WERI-Rb-1 (cell line): ENCODE results near the gene NATD1.
"Not testable (repeated sequence)": the region's sequence is repeated elsewhere in the genome, so short reads cannot be mapped to it uniquely, and the experiment has no call there.

Source experiments
- DNase-seq: peaks from one replicate; pipeline ENCODE4 v3.0.0-alpha.2; 2020
- H3K27ac ChIP-seq: fragments of 250-450 bp; sonication (Bioruptor Pico); 2 replicates; pipeline ENCODE4 v1.5.1; 2020; ENCODE audit warnings: mild to moderate bottlenecking, moderate library complexity
- H3K27me3 ChIP-seq: fragments of 250-450 bp; sonication (Bioruptor Pico); 2 replicates; pipeline ENCODE4 v1.5.1; 2021; ENCODE audit warnings: mild to moderate bottlenecking, low read depth, moderate library complexity; ENCODE audit not compliant: insufficient read depth, severe bottlenecking
- H3K36me3 ChIP-seq: fragments of 250-450 bp; sonication (Bioruptor Pico); 2 replicates; pipeline ENCODE4 v1.5.1; 2020; ENCODE audit warnings: mild to moderate bottlenecking, moderate library complexity
- H3K4me3 ChIP-seq: 2 replicates; pipeline ENCODE4 v1.5.1; 2011; ENCODE audit warnings: low read depth, mild to moderate bottlenecking, control low read depth, low read length
- H3K9me3 ChIP-seq: fragments of 250-450 bp; sonication (Bioruptor Pico); 2 replicates; pipeline ENCODE4 v1.5.1; 2021; ENCODE audit warnings: mild to moderate bottlenecking, moderate library complexity; ENCODE audit not compliant: severe bottlenecking
- CTCF ChIP-seq: IDR thresholded peaks from 2 replicates; pipeline ENCODE4 v1.5.1; 2011; ENCODE audit warnings: low read depth, mild to moderate bottlenecking, control low read depth, inconsistent platforms, low read length

The NATD1 gene

DNA sequence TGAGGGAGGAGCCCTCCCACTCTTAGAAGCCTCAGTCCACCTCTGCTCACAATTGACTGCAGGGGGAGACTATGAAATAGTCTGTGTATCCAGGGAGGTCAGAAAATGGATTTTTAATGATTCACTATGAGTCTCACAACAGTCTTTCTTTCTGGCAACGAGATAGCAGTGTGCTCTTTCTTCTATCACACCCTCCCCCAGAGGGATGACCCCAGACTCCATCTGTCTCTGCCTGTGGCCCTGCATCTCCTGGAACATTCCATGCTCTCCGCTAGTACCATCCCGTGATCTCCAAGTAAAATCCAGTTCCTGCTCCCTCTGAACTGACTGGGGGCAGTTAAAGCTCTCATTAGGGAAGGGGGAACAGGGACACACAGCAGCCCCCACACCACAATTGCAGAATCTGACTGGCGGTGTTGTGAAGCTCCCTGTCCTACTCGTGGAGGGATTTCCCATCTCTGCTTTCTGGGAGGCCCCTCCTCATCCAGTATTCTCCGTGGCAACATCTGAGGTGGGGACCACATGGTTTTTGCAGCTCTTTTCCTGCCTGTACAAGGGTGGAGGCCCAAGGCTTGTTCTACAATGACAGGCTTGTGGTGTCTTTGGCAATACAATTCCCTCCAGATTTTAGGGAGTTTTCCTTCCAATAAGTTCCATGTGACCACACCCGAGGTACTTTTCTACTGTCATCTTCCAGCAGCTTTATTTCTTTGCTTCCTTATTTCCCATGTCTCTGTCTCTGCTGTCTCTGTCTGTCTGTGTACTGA lies 19.4 kb downstream of the NATD1 start:
- no peak overlapping the region for H3K4me3 ChIP-seq
- H3K9me3 ChIP-seq, result peaks cover 5% of the 10 kb centered on the region
- H3K36me3 ChIP-seq, result no peaks in the 10 kb centered on the region
- no peaks in the 10 kb centered on the region for H3K27me3 ChIP-seq
- H3K27ac ChIP-seq, result no peak overlapping the region
- no peak for TF ChIP-seq CTCF
- no peak for DNase-seq

DNA sequence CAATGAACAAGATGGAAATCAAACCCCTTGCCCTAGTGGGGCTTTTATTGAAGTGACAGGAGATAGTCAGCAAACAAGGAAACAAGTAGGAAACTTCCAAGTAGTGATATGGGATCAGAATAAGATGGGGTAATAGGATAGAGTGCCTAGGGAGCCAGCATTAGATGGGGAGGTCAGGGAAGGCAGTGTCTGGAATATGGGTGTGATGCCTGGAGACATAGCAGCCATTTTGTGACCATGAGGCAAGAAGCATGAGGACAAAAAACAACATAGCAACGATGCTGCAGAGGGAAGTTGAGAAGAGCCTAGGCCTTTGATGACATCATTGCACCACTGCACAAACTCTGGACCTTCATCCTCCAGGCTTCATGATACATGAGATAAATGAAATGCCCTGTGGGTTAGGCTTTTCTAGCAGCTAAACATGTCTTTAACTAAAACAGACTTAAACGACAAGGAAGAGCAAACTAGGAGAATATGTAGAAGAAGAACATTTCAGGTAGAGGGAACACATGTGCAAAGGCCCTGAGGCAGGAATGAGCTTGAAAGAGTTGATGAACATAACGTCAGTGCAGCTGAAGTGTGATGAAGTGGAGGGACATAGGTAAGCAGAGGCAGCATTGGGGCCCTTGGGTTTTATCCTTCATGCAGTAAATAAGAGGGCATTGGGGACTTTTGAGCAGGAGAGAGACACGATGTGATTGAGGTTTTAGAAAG lies 21.0 kb downstream of the NATD1 start:
- Histone ChIP-seq H3K27ac (no peak overlapping the region), H3K4me3 (no peak overlapping the region), H3K36me3 (no peaks in the 10 kb centered on the region), H3K27me3 (no peaks in the 10 kb centered on the region), H3K9me3 (peaks cover 5% of the 10 kb centered on the region)
- no peak for TF ChIP-seq CTCF
- no peak for DNase-seq

GRCh38 chr17:21231533-21231932 lies 21.7 kb downstream of the NATD1 start:
- Histone ChIP-seq H3K9me3 (peaks cover 5% of the 10 kb centered on the region), H3K27me3 (no peaks in the 10 kb centered on the region), H3K36me3 (no peaks in the 10 kb centered on the region), H3K4me3 (no peak overlapping the region), H3K27ac (no peak overlapping the region)
- no peak for TF ChIP-seq CTCF
- DNase-seq, result no peak

DNA sequence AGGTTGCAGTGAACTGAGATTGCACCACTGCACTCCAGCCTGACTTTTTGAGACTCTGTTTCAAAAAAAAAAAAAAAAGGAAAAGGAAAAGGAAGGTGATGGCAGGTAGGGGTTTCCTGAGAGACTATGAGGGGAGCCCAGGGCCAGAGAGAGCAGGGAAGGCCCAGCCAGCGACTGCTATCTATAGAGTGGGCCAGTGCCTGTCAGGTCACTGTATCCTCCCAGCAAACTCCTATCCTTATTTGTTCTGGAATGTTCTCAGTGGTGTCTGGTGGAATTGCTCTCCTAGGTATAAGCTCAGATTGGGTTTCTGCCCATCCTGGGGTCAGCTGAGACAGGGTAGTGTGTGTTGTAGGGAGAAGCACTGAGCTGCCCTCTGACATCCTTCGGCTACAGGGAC lies 24.4 kb downstream of the NATD1 start:
- no peak for DNase-seq
- Histone ChIP-seq H3K4me3 (no peak overlapping the region), H3K9me3 (peaks cover 5% of the 10 kb centered on the region), H3K27ac (no peak overlapping the region), H3K27me3 (no peaks in the 10 kb centered on the region), H3K36me3 (no peaks in the 10 kb centered on the region)
- no peak for TF ChIP-seq CTCF

GRCh38 chr17:21228111-21228510 lies 25.1 kb downstream of the NATD1 start:
- no peaks in the 10 kb centered on the region for H3K36me3 ChIP-seq
- TF ChIP-seq CTCF, result no peak
- no peak for DNase-seq
- H3K27ac ChIP-seq, result no peak overlapping the region
- no peak overlapping the region for H3K4me3 ChIP-seq
- H3K27me3 ChIP-seq, result no peaks in the 10 kb centered on the region
- peaks cover 5% of the 10 kb centered on the region for H3K9me3 ChIP-seq

- not testable (repeated sequence) for H3K36me3 ChIP-seq, H3K4me3 ChIP-seq, H3K27ac ChIP-seq, H3K9me3 ChIP-seq, H3K27me3 ChIP-seq
- peak; percentile 64 for DNase-seq
Observed at GRCh38 chr17:21227277-21227676, 25.9 kb downstream of the NATD1 start.
